Measurements from ENCODE around the gene TARDBP.
"Not testable (repeated sequence)": the region's sequence is repeated elsewhere in the genome, so short reads cannot be mapped to it uniquely, and the experiment has no call there.

Gene TARDBP

GRCh38 chr1:11064942-11065341 lies 52.5 kb downstream of the TARDBP start:
- TF ChIP-seq POLR2AphosphoS5 (IDR thresholded peaks at IDR 0.05; ENCODE audit: borderline replicate concordance, low read depth, low read length) (no peak), FOXP2 (optimal IDR thresholded peaks at IDR 0.05; ENCODE audit: control extremely low read depth, extremely low read length, insufficient read depth) (no peak), EZH2 (IDR thresholded peaks at IDR 0.05) (no peak)
- peaks cover 57% of the 10 kb centered on the region for H3K36me3 ChIP-seq (ENCODE audit: insufficient read depth, low read length)
- no peak overlapping the region for H3K9ac ChIP-seq (ENCODE audit: insufficient read length)
- DNase-seq (ENCODE audit: low read depth, low spot score) = no peak
- no peak overlapping the region for H3K27ac ChIP-seq
- H3K9me3 ChIP-seq (ENCODE audit: low read depth, low read length) = no peaks in the 10 kb centered on the region
- no peak overlapping the region for H3K4me3 ChIP-seq

- H3K9ac ChIP-seq (ENCODE audit: insufficient read length) = no peak overlapping the region
- H3K27ac ChIP-seq = no peak overlapping the region
- peaks cover 63% of the 10 kb centered on the region for H3K36me3 ChIP-seq (ENCODE audit: insufficient read depth, low read length)
- no peak for DNase-seq (ENCODE audit: low read depth, low spot score)
- H3K9me3 ChIP-seq (ENCODE audit: low read depth, low read length) = no peaks in the 10 kb centered on the region
- H3K4me3 ChIP-seq = no peak overlapping the region
- TF ChIP-seq POLR2AphosphoS5 (IDR thresholded peaks at IDR 0.05; ENCODE audit: borderline replicate concordance, low read depth, low read length) = 0 out of 2 replicates have a peak, but pooled peaks have one; percentile 9
- TF ChIP-seq FOXP2 (optimal IDR thresholded peaks at IDR 0.05; ENCODE audit: control extremely low read depth, extremely low read length, insufficient read depth) = no peak
Observed at GRCh38 chr1:11065796-11066195, 53.3 kb downstream of the TARDBP start.

GRCh38 chr1:11067716-11068599 lies 55.5 kb downstream of the TARDBP start:
- no peak for DNase-seq (ENCODE audit: low read depth, low spot score)
- no peak for TF ChIP-seq POLR2AphosphoS5 (IDR thresholded peaks at IDR 0.05; ENCODE audit: borderline replicate concordance, low read depth, low read length)
- no peak for TF ChIP-seq EZH2 (IDR thresholded peaks at IDR 0.05)
- TF ChIP-seq FOXP2 (optimal IDR thresholded peaks at IDR 0.05; ENCODE audit: control extremely low read depth, extremely low read length, insufficient read depth) = no peak
- Histone ChIP-seq H3K27ac (no peak overlapping the region), H3K4me3 (no peak overlapping the region), H3K9ac (ENCODE audit: insufficient read length) (no peak overlapping the region), H3K9me3 (ENCODE audit: low read depth, low read length) (no peaks in the 10 kb centered on the region), H3K36me3 (ENCODE audit: insufficient read depth, low read length) (peaks cover 81% of the 10 kb centered on the region)

- Histone ChIP-seq H3K9me3 (ENCODE audit: low read depth, low read length) (no peaks in the 10 kb centered on the region), H3K4me3 (no peak overlapping the region), H3K36me3 (ENCODE audit: insufficient read depth, low read length) (peaks cover 83% of the 10 kb centered on the region), H3K27ac (no peak overlapping the region), H3K9ac (ENCODE audit: insufficient read length) (no peak overlapping the region)
- TF ChIP-seq FOXP2 (optimal IDR thresholded peaks at IDR 0.05; ENCODE audit: control extremely low read depth, extremely low read length, insufficient read depth) = no peak
- no peak for TF ChIP-seq POLR2AphosphoS5 (IDR thresholded peaks at IDR 0.05; ENCODE audit: borderline replicate concordance, low read depth, low read length)
- no peak for TF ChIP-seq EZH2 (IDR thresholded peaks at IDR 0.05)
- no peak for DNase-seq (ENCODE audit: low read depth, low spot score)
Observed at GRCh38 chr1:11068600-11069473, 56.4 kb downstream of the TARDBP start.

GRCh38 chr1:11070876-11071275 lies 58.4 kb downstream of the TARDBP start:
- no peak overlapping the region for H3K9ac ChIP-seq (ENCODE audit: insufficient read length)
- H3K27ac ChIP-seq = no peak overlapping the region
- H3K4me3 ChIP-seq = no peak overlapping the region
- peaks cover 87% of the 10 kb centered on the region for H3K36me3 ChIP-seq (ENCODE audit: insufficient read depth, low read length)
- no peaks in the 10 kb centered on the region for H3K9me3 ChIP-seq (ENCODE audit: low read depth, low read length)
- no peak for DNase-seq (ENCODE audit: low read depth, low spot score)
- TF ChIP-seq EZH2 (IDR thresholded peaks at IDR 0.05) (no peak), FOXP2 (optimal IDR thresholded peaks at IDR 0.05; ENCODE audit: control extremely low read depth, extremely low read length, insufficient read depth) (no peak), POLR2AphosphoS5 (IDR thresholded peaks at IDR 0.05; ENCODE audit: borderline replicate concordance, low read depth, low read length) (no peak)

- Histone ChIP-seq H3K9me3 (ENCODE audit: low read depth, low read length) (no peaks in the 10 kb centered on the region), H3K4me3 (no peak overlapping the region), H3K36me3 (ENCODE audit: insufficient read depth, low read length) (peaks cover 87% of the 10 kb centered on the region), H3K9ac (ENCODE audit: insufficient read length) (no peak overlapping the region), H3K27ac (no peak overlapping the region)
- no peak for TF ChIP-seq EZH2 (IDR thresholded peaks at IDR 0.05)
- no peak for TF ChIP-seq FOXP2 (optimal IDR thresholded peaks at IDR 0.05; ENCODE audit: control extremely low read depth, extremely low read length, insufficient read depth)
- TF ChIP-seq POLR2AphosphoS5 (IDR thresholded peaks at IDR 0.05; ENCODE audit: borderline replicate concordance, low read depth, low read length) = no peak
- DNase-seq (ENCODE audit: low read depth, low spot score) = no peak
Observed at GRCh38 chr1:11071463-11072215, 59.2 kb downstream of the TARDBP start.

GRCh38 chr1:11072216-11072917 lies 59.9 kb downstream of the TARDBP start:
- no peaks in the 10 kb centered on the region for H3K9me3 ChIP-seq (ENCODE audit: low read depth, low read length)
- H3K27ac ChIP-seq = no peak overlapping the region
- H3K4me3 ChIP-seq = no peak overlapping the region
- TF ChIP-seq POLR2AphosphoS5 (IDR thresholded peaks at IDR 0.05; ENCODE audit: borderline replicate concordance, low read depth, low read length) = no peak
- no peak for TF ChIP-seq EZH2 (IDR thresholded peaks at IDR 0.05)
- no peak for TF ChIP-seq FOXP2 (optimal IDR thresholded peaks at IDR 0.05; ENCODE audit: control extremely low read depth, extremely low read length, insufficient read depth)
- no peak for DNase-seq (ENCODE audit: low read depth, low spot score)
- peaks cover 90% of the 10 kb centered on the region for H3K36me3 ChIP-seq (ENCODE audit: insufficient read depth, low read length)
- no peak overlapping the region for H3K9ac ChIP-seq (ENCODE audit: insufficient read length)

GRCh38 chr1:11073398-11073797 lies 60.9 kb downstream of the TARDBP start:
- not testable (repeated sequence) for H3K27ac ChIP-seq; H3K4me3 ChIP-seq; H3K9ac ChIP-seq (ENCODE audit: insufficient read length); DNase-seq (ENCODE audit: low read depth, low spot score); H3K9me3 ChIP-seq (ENCODE audit: low read depth, low read length)
- peaks cover 87% of the 10 kb centered on the region for H3K36me3 ChIP-seq (ENCODE audit: insufficient read depth, low read length)

Data from SK-N-MC (cell line).